Stimulated activated effector memory CD8-positive, alpha-beta T cell treated with anti-CD3 and anti-CD28 coated beads, Interleukin-12 subunit alpha, Interleukin-12 subunit beta, amount 100 ng/mL, for 72 hours (primary cell): ENCODE results near the gene KATNIP.

Source experiments
- ATAC-seq: fragments of 150-1000 bp; cut with Tn5 transposase; 2 replicates; pipeline ENCODE4 v1.10.0; 2021
- DNase-seq, 2 donors: peaks; one replicate each; pipeline ENCODE4 v3.0.0; 2021 to 2022; ENCODE audit warnings: low spot score in 2 of 2
- H3K27ac Mint-ChIP-seq: one replicate; pipeline ENCODE4 v1.8.0; 2022; ENCODE audit warnings: mild to moderate bottlenecking, mixed read lengths
- H3K36me3 Mint-ChIP-seq: one replicate; pipeline ENCODE4 v1.8.0; 2022; ENCODE audit warnings: mild to moderate bottlenecking, mixed read lengths
- H3K4me1 Mint-ChIP-seq: one replicate; pipeline ENCODE4 v1.8.0; 2022; ENCODE audit warnings: mixed read lengths
- H3K4me3 Mint-ChIP-seq: one replicate; pipeline ENCODE4 v1.8.0; 2022; ENCODE audit warnings: mild to moderate bottlenecking, mixed read lengths
- H3K9me3 Mint-ChIP-seq: one replicate; pipeline ENCODE4 v1.8.0; 2022; ENCODE audit warnings: mixed read lengths

Gene KATNIP

GRCh38 chr16:27526180-27526579, 23.8 kb upstream of the KATNIP start:
- peaks cover 80% of the 10 kb centered on the region for H3K36me3 Mint-ChIP-seq
- ATAC-seq (no peak), DNase-seq (no peak)
- H3K4me1 Mint-ChIP-seq: peaks cover 24% of the 10 kb centered on the region
- H3K9me3 Mint-ChIP-seq: no peaks in the 10 kb centered on the region
- H3K27ac Mint-ChIP-seq: no peak overlapping the region
- H3K4me3 Mint-ChIP-seq: no peak overlapping the region

- H3K27ac Mint-ChIP-seq: peak overlapping the region; percentile 20
These were observed 21.6 kb upstream of the KATNIP start for GRCh38 chr16:27528294-27528693.

GRCh38 chr16:27529962-27530361, 20.0 kb upstream of the KATNIP start:
- no peak for ATAC-seq
- H3K36me3 Mint-ChIP-seq: peaks cover 92% of the 10 kb centered on the region

More at GRCh38 chr16:27528294-27528693, 21.6 kb upstream of the KATNIP start:
- peaks cover 89% of the 10 kb centered on the region for H3K36me3 Mint-ChIP-seq
- H3K4me1 Mint-ChIP-seq: peaks cover 20% of the 10 kb centered on the region
- no peaks in the 10 kb centered on the region for H3K9me3 Mint-ChIP-seq
- ATAC-seq (no peak), DNase-seq (no peak)
- H3K4me3 Mint-ChIP-seq: no peak overlapping the region

GRCh38 chr16:27531186-27531585, 18.8 kb upstream of the KATNIP start:
- Mint-ChIP-seq H3K4me3 (no peak overlapping the region), H3K36me3 (peaks cover 91% of the 10 kb centered on the region), H3K4me1 (peaks cover 20% of the 10 kb centered on the region), H3K27ac (peak overlapping the region; percentile 24), H3K9me3 (no peaks in the 10 kb centered on the region)
- ATAC-seq: no peak
- DNase-seq: no peak

More at GRCh38 chr16:27529962-27530361, 20.0 kb upstream of the KATNIP start:
- H3K27ac Mint-ChIP-seq: no peak overlapping the region
- no peak overlapping the region for H3K4me3 Mint-ChIP-seq
- no peak for DNase-seq
- H3K9me3 Mint-ChIP-seq: no peaks in the 10 kb centered on the region
- peaks cover 20% of the 10 kb centered on the region for H3K4me1 Mint-ChIP-seq

GRCh38 chr16:27531826-27532800, 17.8 kb upstream of the KATNIP start:
- no peak for ATAC-seq
- Mint-ChIP-seq H3K4me1 (peaks cover 20% of the 10 kb centered on the region), H3K27ac (peak overlapping the region; percentile 24), H3K4me3 (no peak overlapping the region), H3K9me3 (no peaks in the 10 kb centered on the region), H3K36me3 (peaks cover 91% of the 10 kb centered on the region)
- DNase-seq: no peak

GRCh38 chr16:27534256-27534655, 15.7 kb upstream of the KATNIP start:
- DNase-seq (no peak), ATAC-seq (no peak)
- Mint-ChIP-seq H3K9me3 (no peaks in the 10 kb centered on the region), H3K4me1 (peaks cover 24% of the 10 kb centered on the region), H3K4me3 (no peak overlapping the region), H3K36me3 (peaks cover 91% of the 10 kb centered on the region), H3K27ac (no peak overlapping the region)

- DNase-seq (no peak), ATAC-seq (no peak)
- H3K36me3 Mint-ChIP-seq: peaks cover 93% of the 10 kb centered on the region
- H3K9me3 Mint-ChIP-seq: peaks cover 3% of the 10 kb centered on the region
- H3K4me3 Mint-ChIP-seq: no peak overlapping the region
- H3K4me1 Mint-ChIP-seq: peaks cover 30% of the 10 kb centered on the region
- H3K27ac Mint-ChIP-seq: peak overlapping the region; percentile 80
These were observed 11.4 kb upstream of the KATNIP start for GRCh38 chr16:27538528-27538927.

- Mint-ChIP-seq H3K4me3 (no peak overlapping the region), H3K27ac (peak overlapping the region; percentile 80), H3K9me3 (peaks cover 3% of the 10 kb centered on the region), H3K36me3 (peaks cover 93% of the 10 kb centered on the region), H3K4me1 (peaks cover 35% of the 10 kb centered on the region)
- ATAC-seq: peak; percentile 79
- DNase-seq: no peak
These were observed 10.8 kb upstream of the KATNIP start for GRCh38 chr16:27539120-27539519.

- Mint-ChIP-seq H3K36me3 (peaks cover 95% of the 10 kb centered on the region), H3K4me3 (no peak overlapping the region), H3K4me1 (peaks cover 35% of the 10 kb centered on the region), H3K9me3 (peaks cover 3% of the 10 kb centered on the region), H3K27ac (peak overlapping the region; percentile 80)
- no peak for ATAC-seq
- no peak for DNase-seq
These were observed 10.3 kb upstream of the KATNIP start for GRCh38 chr16:27539636-27540035.

GRCh38 chr16:27543801-27544200, 6.1 kb upstream of the KATNIP start:
- Mint-ChIP-seq H3K36me3 (peaks cover 66% of the 10 kb centered on the region), H3K9me3 (peaks cover 3% of the 10 kb centered on the region), H3K4me3 (no peak overlapping the region), H3K4me1 (peaks cover 60% of the 10 kb centered on the region), H3K27ac (peak overlapping the region; percentile 10)
- DNase-seq (no peak), ATAC-seq (no peak)

- peaks cover 63% of the 10 kb centered on the region for H3K36me3 Mint-ChIP-seq
These were observed 5.3 kb upstream of the KATNIP start for GRCh38 chr16:27544671-27545070.

GRCh38 chr16:27547134-27547533, 2.8 kb upstream of the KATNIP start:
- Mint-ChIP-seq H3K36me3 (peaks cover 48% of the 10 kb centered on the region), H3K4me3 (peak overlapping the region; percentile 22), H3K9me3 (no peaks in the 10 kb centered on the region), H3K4me1 (peaks cover 57% of the 10 kb centered on the region), H3K27ac (peak overlapping the region; percentile 26)
- DNase-seq: no peak
- peak; percentile 57 for ATAC-seq

More at GRCh38 chr16:27544671-27545070, 5.3 kb upstream of the KATNIP start:
- DNase-seq (no peak), ATAC-seq (no peak)
- Mint-ChIP-seq H3K4me3 (no peak overlapping the region), H3K4me1 (peaks cover 60% of the 10 kb centered on the region), H3K9me3 (peaks cover 3% of the 10 kb centered on the region), H3K27ac (no peak overlapping the region)

- Mint-ChIP-seq H3K4me1 (peaks cover 57% of the 10 kb centered on the region), H3K36me3 (peaks cover 41% of the 10 kb centered on the region), H3K27ac (peak overlapping the region; percentile 100), H3K4me3 (peak overlapping the region; percentile 98), H3K9me3 (no peaks in the 10 kb centered on the region)
- ATAC-seq (no peak), DNase-seq (no peak)
These were observed 2.1 kb upstream of the KATNIP start for GRCh38 chr16:27547851-27548250.

- peak overlapping the region; percentile 98 for H3K4me3 Mint-ChIP-seq
- peaks cover 25% of the 10 kb centered on the region for H3K36me3 Mint-ChIP-seq
- ATAC-seq: peak; percentile 46
- peaks cover 50% of the 10 kb centered on the region for H3K4me1 Mint-ChIP-seq
- DNase-seq: no peak
- H3K27ac Mint-ChIP-seq: peak overlapping the region; percentile 100
- no peaks in the 10 kb centered on the region for H3K9me3 Mint-ChIP-seq
These were observed 539 bp upstream of the KATNIP start for GRCh38 chr16:27549464-27549745.

- peaks cover 16% of the 10 kb centered on the region for H3K36me3 Mint-ChIP-seq
- H3K27ac Mint-ChIP-seq: peak overlapping the region; percentile 100
- peaks cover 50% of the 10 kb centered on the region for H3K4me1 Mint-ChIP-seq
- ATAC-seq (no peak), DNase-seq (no peak)
- H3K4me3 Mint-ChIP-seq: peak overlapping the region; percentile 98
- H3K9me3 Mint-ChIP-seq: no peaks in the 10 kb centered on the region
These were observed 607 bp downstream of the KATNIP start for GRCh38 chr16:27550582-27550920.

GRCh38 chr16:27551036-27551435, 1.1 kb downstream of the KATNIP start:
- Mint-ChIP-seq H3K4me3 (peak overlapping the region; percentile 98), H3K36me3 (peaks cover 16% of the 10 kb centered on the region), H3K27ac (peak overlapping the region; percentile 100), H3K9me3 (no peaks in the 10 kb centered on the region), H3K4me1 (peaks cover 47% of the 10 kb centered on the region)
- ATAC-seq (no peak), DNase-seq (no peak)
